HG03571 (cell line): ENCODE measurements around the gene ZMYM3.
"Not testable (repeated sequence)": the region's sequence is repeated elsewhere in the genome, so short reads cannot be mapped to it uniquely, and the experiment has no call there.

ENCODE experiments used
- ATAC-seq: cut with Tn5 transposase; IDR thresholded peaks from one replicate; pipeline ENCODE4 v1.9.1; 2021; ENCODE audit not compliant: unreplicated experiment

ZMYM3 gene

DNA sequence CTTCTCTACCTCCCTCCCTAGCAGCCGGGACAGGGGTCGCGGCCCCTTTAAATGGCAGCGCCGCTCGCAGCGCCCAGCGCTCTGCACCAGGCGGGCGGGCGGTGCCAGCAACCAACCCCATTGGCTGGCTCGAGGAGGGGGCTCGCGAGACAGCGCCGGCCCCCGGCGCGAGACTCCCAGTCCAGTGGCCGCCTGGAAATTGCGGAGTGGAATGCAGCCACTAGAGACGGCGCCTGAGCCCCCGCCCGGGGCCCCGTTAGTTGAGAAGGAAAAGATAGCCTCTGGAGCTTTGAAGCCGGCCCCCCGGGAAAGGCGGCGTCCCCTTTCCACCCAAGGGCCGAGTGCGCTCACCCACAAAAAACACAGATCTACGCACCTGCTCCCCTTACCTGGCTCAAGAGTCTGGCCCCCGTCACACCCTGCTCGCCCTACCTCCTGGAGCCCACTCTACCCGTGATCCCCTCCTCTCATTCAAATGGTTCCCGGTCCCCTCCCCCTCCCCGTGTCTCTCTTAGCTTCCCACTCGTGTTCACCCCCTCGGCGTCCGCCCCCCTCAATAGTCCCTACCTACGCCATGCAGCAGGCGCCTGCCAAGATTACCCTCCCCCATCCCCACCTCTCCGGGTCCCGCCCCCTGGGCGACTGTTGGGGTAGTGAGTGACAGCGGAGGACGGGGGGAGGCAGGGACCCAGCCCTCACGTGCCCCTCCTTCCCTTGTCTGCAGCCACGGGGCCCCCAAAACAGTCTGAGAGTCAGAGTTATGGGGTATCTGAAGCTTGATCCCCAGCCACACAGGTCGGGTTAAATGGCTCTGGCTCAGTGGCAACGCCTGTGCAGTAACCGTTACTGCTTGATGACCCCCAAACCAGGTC lies at the start of gene ZMYM3:
ZMYM3 (minus strand) TSS at position 49 of the 872 bp plus-strand sequence. CDS start 885 bp downstream, outside the sequence.
- peak; percentile 79 for ATAC-seq

- ATAC-seq = no peak
These were observed 48.7 kb upstream of the ZMYM3 start for GRCh38 chrX:71302461-71303213.

DNA sequence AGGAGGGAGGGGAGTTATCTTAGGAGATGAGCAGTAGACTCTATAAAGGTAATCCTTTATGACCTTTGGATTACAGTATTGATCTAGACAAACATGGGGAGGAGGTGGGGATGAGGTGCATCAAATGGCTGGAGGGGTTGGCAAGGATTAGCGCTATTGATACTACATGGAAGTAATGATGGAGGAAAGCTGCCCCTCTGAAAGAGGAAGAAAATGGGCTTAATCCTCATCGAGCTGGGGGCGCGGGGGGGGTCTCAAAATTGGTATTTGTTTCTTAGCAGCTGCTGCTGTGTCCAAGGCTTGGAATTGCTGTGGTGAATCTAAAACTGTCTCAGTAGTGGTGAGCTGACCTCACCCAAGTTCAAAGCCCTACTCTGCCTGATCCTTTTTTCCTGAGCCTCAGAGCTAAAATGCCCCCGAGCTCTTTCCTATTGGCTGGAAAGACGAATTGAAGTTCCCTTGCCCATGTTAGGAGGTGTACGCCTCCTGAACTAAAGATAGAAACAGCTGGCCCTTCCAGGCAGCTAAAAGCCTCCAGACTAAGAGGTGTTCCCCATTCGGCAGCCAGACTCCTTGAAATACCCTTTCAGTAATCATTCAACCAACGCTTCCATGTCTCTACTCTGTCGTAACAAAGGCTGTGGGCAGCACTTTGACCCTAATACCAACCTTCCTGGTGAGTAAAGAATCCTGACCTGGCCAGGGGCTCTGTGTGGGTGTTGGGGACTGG lies 47.4 kb upstream of the ZMYM3 start, which contains the start of gene ITGB1BP2:
ITGB1BP2 (plus strand) TSS at position 556 of the 730 bp plus-strand sequence; CDS start at position 613, 57 bp downstream.
- no peak for ATAC-seq

DNA sequence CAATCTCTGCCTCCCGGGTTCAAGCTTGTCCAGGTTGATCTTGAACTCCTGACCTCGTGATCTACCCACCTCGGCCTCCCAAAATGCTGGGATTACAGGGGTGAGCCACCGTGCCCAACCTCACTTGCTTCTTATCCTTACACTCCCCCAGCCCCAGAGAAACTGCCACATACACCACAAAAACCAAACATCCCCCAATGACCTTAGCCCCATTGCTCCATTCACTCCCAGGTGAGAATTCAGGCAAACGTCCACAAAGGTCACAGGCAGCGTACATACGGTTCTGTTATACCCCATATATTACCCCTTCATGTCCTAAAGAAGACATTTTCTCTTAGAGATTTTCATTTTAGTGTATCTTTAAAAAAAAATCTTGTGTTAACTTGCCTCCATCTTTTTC lies 46.6 kb upstream of the ZMYM3 start:
- ATAC-seq = not testable (repeated sequence)

GRCh38 chrX:71300064-71300463 lies 46.1 kb upstream of the ZMYM3 start:
- not testable (repeated sequence) for ATAC-seq

GRCh38 chrX:71298119-71298518 lies 44.2 kb upstream of the ZMYM3 start:
- no peak for ATAC-seq

DNA sequence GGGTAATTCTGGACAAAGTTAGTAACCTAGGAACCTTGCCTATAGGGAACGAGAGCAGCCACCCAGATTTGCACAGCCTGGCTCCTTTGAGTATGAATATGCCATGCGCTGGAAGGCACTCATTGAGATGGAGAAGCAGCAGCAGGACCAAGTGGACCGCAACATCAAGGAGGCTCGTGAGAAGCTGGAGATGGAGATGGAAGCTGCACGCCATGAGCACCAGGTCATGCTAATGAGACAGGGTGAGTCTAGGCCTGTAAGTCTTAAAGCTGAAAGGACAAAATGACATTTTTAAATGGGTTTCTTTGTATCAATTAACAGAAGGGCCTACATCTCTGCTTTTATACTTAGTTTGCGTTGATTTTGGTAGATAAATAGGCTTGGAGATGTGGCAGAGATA lies 42.9 kb upstream of the ZMYM3 start:
- no peak for ATAC-seq

DNA sequence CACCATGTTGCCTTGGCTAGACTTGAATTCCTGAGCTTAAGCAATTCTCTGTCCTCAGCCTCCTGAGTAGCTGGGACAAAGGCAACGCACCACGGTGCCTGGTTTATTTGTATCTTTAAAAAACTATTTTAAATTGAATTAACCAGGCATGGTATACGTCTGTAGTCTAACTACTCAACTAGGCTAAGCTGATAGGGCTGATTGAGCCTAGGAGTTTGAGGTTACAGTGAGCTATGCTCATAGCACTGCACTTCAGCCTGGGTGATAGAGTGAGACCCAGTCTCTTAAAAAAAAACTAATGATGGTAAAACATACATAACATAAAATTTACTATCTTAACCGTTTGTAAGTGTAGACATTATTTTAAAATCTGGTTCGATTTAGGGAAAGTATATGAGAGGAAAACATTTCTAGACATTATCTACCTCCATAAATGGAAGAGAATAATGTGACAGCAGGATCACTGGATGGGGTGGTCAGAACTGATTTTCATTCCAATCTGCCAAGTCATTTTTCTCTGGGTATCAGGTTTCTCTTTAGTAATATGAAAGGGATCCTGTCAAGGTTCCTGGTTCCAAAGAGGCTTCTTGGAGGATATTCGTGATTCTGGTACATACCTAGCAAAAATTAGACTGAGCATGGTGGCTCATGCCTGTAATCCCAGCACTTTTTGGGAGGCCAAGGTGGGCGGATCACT lies 38.9 kb upstream of the ZMYM3 start:
- no peak for ATAC-seq

DNA sequence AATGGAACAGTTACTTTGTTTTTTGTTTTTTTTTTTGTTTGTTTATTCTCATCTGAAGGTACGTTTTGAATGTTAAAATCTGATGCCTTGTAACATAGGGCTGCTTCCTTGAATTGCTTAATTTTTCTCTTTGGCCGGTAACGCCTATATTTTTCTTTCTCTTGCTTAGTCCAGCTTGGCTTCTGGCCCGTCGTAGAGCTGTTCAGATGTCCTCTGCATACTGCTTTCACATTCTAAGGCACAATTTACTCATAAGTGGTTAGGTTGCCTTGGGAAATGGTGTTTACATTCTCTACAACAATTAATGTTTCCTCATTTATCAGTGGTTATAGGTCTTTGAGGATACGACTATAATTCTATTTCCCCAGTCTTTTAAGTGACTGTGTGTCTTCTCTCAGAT lies 37.4 kb upstream of the ZMYM3 start:
- ATAC-seq = no peak

DNA sequence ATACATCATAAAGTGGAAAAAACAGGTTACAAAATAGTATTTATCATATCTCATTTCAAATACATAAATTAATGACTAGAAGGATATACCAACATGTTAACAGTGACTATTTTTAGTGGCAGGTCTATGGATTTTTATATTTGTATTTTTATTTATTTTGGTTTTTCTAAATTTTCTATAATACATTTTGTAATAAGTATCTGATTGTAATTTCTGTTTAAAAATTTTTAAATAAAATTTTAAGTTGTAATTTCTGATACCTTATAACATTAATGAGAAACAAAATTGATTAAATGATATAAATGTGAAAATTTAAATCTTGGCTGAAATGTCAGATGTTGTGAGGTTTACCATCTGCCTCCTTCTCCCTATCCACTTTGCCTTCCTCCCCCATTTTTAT lies 32.0 kb upstream of the ZMYM3 start:
- ATAC-seq = no peak

GRCh38 chrX:71283403-71284143 lies 29.6 kb upstream of the ZMYM3 start, which contains the start of gene NONO:
TSS of gene NONO (plus strand) at chrX:71283635. CDS start at chrX:71290638, 7,003 bp downstream.
- ATAC-seq = peak; percentile 85

- ATAC-seq = peak; percentile 26
These were observed 28.8 kb upstream of the ZMYM3 start for GRCh38 chrX:71282514-71283402.

DNA sequence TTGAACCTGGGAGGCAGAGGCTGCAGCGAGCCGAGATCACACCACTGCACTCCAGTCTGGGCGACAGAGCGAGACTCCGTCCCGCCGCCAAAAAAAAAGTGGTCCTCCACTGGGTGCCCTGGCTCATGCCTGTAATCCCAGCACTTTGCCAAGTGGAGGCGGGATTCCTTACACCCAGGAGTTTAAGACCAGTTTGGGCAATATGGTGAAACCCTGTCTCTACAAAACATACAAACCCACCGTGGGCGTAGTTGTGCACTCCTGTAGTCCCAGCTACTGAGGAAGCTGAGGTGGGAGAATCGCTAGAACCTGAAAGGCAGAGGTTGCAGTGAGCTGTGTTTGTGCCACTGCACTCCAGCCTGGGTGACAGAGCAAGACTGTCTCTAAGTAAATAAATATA lies 27.4 kb upstream of the ZMYM3 start:
- ATAC-seq = not testable (repeated sequence)

DNA sequence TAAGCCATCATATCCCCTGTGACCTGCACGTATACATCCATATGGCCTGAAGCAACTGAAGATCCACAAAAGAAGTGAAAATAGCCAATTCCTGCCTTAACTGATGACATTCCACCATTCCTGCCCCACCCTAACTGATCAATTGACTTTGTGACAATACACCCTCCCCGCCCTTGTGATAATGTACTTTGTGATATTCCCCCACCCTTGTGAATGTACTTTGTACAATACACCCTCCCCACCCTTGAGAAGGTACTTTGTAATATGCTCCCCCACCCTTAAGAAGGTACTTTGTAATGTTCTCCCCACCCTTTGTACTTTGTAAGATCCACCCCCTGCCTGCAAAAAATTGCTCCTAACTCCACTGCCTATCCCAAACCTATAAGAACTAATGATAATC lies 18.4 kb upstream of the ZMYM3 start:
- ATAC-seq = not testable (repeated sequence)

DNA sequence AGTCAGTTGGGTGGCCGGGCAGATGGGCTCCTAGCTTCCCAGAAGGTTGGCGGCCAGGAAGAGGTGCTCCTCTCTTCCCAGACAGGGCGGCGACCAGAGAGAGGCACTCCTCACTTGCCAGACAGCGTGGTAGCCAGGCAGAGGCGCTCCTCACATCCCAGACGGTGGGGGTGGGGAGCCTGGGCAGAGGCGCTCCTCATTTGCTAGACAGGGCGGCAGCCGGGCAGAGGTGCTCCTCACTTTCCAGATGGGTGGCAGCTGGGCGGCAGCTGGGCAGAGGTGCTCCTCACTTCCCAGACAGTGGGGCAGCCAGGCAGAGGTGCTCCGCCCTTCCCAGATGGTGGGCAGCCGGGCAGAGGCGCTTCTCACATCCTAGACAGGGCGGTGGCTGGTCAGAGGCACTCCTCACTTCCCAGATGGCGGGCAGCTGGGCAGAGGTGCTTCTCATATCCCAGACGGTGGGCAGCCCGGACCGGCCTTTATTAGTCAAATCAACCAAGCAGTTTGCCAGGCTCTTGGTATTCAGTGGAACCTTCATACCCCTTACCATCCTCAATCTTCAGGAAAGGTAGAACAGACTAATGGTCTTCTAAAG lies 16.0 kb upstream of the ZMYM3 start:
- ATAC-seq = no peak

DNA sequence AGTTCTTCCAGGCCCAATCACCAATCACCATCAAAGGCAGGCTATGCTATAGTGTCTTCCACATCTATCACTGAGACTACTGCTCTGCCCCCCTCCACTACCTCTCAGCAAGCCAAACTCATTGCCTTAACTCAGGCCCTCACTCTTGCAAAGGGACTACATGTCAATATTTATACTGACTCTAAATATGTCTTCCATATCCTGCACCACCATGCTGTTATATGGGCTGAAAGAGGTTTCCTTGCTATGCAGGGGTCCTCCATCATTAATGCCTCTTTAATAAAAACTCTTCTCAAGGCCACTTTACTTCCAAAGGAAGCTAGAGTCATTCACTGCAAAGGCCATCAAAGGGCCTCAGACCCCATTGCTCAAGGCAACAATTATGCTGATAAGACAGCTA lies 14.7 kb upstream of the ZMYM3 start:
- ATAC-seq = not testable (repeated sequence)

- no peak for ATAC-seq
These were observed 2.9 kb upstream of the ZMYM3 start for GRCh38 chrX:71256856-71257255.

- no peak for ATAC-seq
These were observed 2.1 kb upstream of the ZMYM3 start for GRCh38 chrX:71256051-71256450.
